GM12878 (cell line): ENCODE results near the gene TESK2. TPM values are rescaled to one million over a fixed set of nuclear protein-coding genes. Genes with fewer than 3 reads are reported as not detected.

Experiments used
- BRCA1 ChIP-seq: IDR thresholded peaks from 2 replicates; pipeline ENCODE4 v1.6.1; 2011; ENCODE audit warnings: low read depth, low read length, improper control_type of control experiment
- CBX3 ChIP-seq: fragments of 200-600 bp; sonication (generic); IDR thresholded peaks from 2 replicates; pipeline ENCODE4 v1.6.1; 2016; ENCODE audit warnings: low read depth, borderline replicate concordance
- EGR1 ChIP-seq, 2 experiments: IDR thresholded peaks; 1 replicate in 1 of 2; 2 replicates in 1 of 2; pipeline ENCODE4 v1.6.1; 2011 to 2012; ENCODE audit warnings: low read depth in 2 of 2, low read length in 2 of 2, borderline replicate concordance in 1 of 2, mild to moderate bottlenecking in 1 of 2, moderate library complexity in 1 of 2
- NFYB ChIP-seq: IDR thresholded peaks from 2 replicates; pipeline ENCODE4 v1.6.1; 2011; ENCODE audit warnings: low read depth, mild to moderate bottlenecking, low read length, improper control_type of control experiment, moderate library complexity; ENCODE audit not compliant: insufficient read depth
- RB1 ChIP-seq: fragments of 450-650 bp; formaldehyde crosslinking; IDR thresholded peaks from 2 replicates; pipeline ENCODE4 v1.6.1; 2017; ENCODE audit warnings: mild to moderate bottlenecking, borderline replicate concordance
- RFX5 ChIP-seq: IDR thresholded peaks from 2 replicates; pipeline ENCODE4 v1.6.1; 2011; ENCODE audit warnings: low read depth, low read length, improper control_type of control experiment
- SMAD1 ChIP-seq: fragments of 450-650 bp; IDR thresholded peaks from 2 replicates; pipeline ENCODE4 v1.6.1; 2018; ENCODE audit warnings: mild to moderate bottlenecking, low read depth; ENCODE audit not compliant: partially characterized antibody
- SREBF2 ChIP-seq: IDR thresholded peaks from 2 replicates; pipeline ENCODE4 v1.6.1; 2012; ENCODE audit warnings: mild to moderate bottlenecking, low read length
- TARDBP ChIP-seq: IDR thresholded peaks from 2 replicates; pipeline ENCODE4 v1.6.1; 2016; ENCODE audit warnings: borderline replicate concordance
- ZBED1 ChIP-seq: IDR thresholded peaks from 2 replicates; pipeline ENCODE4 v1.6.1; 2016; ENCODE audit warnings: borderline replicate concordance
- ZNF274 ChIP-seq: IDR thresholded peaks from one replicate; pipeline ENCODE4 v1.8.0; 2011; ENCODE audit not compliant: insufficient read length, insufficient read depth
- polyA plus RNA-seq, 11 experiments: library from polyadenylated mRNA; depleted of rRNA in 4 of 11; unstranded in 6 of 11; stranded (reverse) in 5 of 11; fragments of >200 nt; fragmentation: Nextera tagmentation in 4 of 11; fragmentation: Illumina TruSeq in 1 of 11; extraction: Ambion mirVana in 4 of 11; extraction: Trizol in 1 of 11; gene quantifications; 1 replicate in 1 of 11; 2 replicates in 10 of 11; pipeline versions ENCODE4 v1.2.1 to v1.2.3, GENCODE V29; 2011 to 2016; ENCODE audit warnings: inconsistent platforms in 2 of 11, missing spikeins in 2 of 11, low read depth in 1 of 11
- total RNA-seq, 4 experiments: library from RNA; depleted of rRNA in 3 of 4; stranded (reverse); fragments of >200 nt in 3 of 4; fragmentation: Illumina TruSeq in 1 of 4; extraction: Trizol in 1 of 4; gene quantifications; 2 replicates each; pipeline versions ENCODE4 v1.2.1 to v1.2.3, GENCODE V29; 2013 to 2021
- TF ChIP-seq, protein P1 (sequence below): fragments of 450-650 bp; IDR thresholded peaks from 2 replicates; pipeline ENCODE4 v1.6.1; 2018; ENCODE audit warnings: borderline replicate concordance, mild to moderate bottlenecking; ENCODE audit not compliant: partially characterized antibody
- TF ChIP-seq, protein P2 (sequence below): fragments of 150-350 bp; IDR thresholded peaks from 2 replicates; pipeline ENCODE4 v1.6.1; 2014; ENCODE audit warnings: mild to moderate bottlenecking, low read depth, low read length
- TF ChIP-seq, protein P3 (sequence below): fragments of 450-650 bp; IDR thresholded peaks from 2 replicates; pipeline ENCODE4 v1.6.1; 2018; ENCODE audit warnings: mild to moderate bottlenecking, low read depth, moderate library complexity; ENCODE audit not compliant: partially characterized antibody
- TF ChIP-seq, protein P4 (sequence below): IDR thresholded peaks from 2 replicates; pipeline ENCODE4 v1.6.1; 2012; ENCODE audit warnings: low read depth, low read length, improper control_type of control experiment
- TF ChIP-seq, protein P5 (sequence below): fragments of 450-650 bp; formaldehyde crosslinking; IDR thresholded peaks from 2 replicates; pipeline ENCODE4 v1.5.0; 2022; ENCODE audit warnings: mild to moderate bottlenecking, missing genetic modification characterization

The TESK2 gene
- total and polyA plus RNA-seq, 10 of the 15 experiments (the other 5 are each of a cell fraction or from before 2014, with no cell fraction given) = 2.2 to 10.0 (median 5.7) TPM

DNA sequence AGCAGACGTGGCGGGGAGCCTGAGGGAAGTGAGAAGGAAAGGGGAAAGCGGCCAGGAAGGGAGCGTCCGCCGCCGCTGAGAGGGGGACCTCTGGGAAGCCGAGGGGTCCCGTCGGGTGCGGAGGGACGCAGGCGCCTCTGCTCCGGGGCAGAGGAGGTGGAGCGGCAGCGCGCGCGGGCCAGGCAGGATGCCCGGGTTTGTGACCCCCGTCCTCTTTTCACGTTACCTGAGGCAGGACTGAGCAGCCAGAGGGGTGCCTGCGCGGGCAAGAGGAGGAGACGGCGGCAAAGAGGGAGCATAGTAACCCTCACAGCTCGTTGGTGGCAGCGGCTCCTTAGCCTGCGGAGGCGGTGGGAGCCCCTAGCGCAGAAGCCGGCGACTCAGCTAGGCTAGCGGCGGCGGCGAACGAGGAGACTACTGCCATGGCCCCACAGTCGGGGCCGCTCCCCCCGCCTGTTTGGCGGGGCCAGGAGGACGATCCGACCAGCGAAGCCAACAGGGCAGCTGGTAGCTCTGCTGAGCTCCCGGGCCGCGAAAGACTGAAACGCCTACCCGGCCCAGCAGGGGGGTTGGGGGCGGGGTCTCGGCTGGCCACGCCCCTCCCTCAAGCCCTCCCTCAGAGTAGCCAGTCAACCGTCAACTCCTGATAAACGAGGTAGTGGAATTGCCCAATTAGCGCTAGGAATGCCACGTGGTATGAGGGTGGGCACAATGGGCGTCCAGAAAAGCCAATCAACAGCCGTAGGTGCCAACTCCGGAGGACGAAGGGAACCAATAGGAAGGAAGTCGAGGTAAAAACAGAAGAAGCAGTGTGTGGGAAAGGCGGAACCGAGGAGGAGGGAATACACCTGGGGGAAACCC lies at the start of gene TESK2 (continued):
- TF ChIP-seq, protein P1, sequence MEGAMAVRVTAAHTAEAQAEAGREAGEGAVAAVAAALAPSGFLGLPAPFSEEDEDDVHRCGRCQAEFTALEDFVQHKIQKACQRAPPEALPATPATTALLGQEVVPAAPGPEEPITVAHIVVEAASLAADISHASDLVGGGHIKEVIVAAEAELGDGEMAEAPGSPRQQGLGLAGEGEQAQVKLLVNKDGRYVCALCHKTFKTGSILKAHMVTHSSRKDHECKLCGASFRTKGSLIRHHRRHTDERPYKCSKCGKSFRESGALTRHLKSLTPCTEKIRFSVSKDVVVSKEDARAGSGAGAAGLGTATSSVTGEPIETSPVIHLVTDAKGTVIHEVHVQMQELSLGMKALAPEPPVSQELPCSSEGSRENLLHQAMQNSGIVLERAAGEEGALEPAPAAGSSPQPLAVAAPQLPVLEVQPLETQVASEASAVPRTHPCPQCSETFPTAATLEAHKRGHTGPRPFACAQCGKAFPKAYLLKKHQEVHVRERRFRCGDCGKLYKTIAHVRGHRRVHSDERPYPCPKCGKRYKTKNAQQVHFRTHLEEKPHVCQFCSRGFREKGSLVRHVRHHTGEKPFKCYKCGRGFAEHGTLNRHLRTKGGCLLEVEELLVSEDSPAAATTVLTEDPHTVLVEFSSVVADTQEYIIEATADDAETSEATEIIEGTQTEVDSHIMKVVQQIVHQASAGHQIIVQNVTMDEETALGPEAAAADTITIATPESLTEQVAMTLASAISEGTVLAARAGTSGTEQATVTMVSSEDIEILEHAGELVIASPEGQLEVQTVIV = peak; percentile 66
- no peak for TF ChIP-seq ZNF274
- TF ChIP-seq, protein P2, sequence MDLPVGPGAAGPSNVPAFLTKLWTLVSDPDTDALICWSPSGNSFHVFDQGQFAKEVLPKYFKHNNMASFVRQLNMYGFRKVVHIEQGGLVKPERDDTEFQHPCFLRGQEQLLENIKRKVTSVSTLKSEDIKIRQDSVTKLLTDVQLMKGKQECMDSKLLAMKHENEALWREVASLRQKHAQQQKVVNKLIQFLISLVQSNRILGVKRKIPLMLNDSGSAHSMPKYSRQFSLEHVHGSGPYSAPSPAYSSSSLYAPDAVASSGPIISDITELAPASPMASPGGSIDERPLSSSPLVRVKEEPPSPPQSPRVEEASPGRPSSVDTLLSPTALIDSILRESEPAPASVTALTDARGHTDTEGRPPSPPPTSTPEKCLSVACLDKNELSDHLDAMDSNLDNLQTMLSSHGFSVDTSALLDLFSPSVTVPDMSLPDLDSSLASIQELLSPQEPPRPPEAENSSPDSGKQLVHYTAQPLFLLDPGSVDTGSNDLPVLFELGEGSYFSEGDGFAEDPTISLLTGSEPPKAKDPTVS = no peak
- TF ChIP-seq SREBF2 = no peak
- peak; percentile 59 for TF ChIP-seq RFX5
- no peak for TF ChIP-seq SMAD1
- TF ChIP-seq, protein P3, sequence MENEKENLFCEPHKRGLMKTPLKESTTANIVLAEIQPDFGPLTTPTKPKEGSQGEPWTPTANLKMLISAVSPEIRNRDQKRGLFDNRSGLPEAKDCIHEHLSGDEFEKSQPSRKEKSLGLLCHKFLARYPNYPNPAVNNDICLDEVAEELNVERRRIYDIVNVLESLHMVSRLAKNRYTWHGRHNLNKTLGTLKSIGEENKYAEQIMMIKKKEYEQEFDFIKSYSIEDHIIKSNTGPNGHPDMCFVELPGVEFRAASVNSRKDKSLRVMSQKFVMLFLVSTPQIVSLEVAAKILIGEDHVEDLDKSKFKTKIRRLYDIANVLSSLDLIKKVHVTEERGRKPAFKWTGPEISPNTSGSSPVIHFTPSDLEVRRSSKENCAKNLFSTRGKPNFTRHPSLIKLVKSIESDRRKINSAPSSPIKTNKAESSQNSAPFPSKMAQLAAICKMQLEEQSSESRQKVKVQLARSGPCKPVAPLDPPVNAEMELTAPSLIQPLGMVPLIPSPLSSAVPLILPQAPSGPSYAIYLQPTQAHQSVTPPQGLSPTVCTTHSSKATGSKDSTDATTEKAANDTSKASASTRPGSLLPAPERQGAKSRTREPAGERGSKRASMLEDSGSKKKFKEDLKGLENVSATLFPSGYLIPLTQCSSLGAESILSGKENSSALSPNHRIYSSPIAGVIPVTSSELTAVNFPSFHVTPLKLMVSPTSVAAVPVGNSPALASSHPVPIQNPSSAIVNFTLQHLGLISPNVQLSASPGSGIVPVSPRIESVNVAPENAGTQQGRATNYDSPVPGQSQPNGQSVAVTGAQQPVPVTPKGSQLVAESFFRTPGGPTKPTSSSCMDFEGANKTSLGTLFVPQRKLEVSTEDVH = no peak
- TF ChIP-seq EGR1 (IDR thresholded peaks at IDR 0.05; ENCODE audit: borderline replicate concordance in 1 of 2, low read depth in 2 of 2, low read length in 2 of 2) = peak in 1 of 2 experiments; percentile 38; a peak in 1 of 3 replicates
- TF ChIP-seq RB1 = peak; percentile 86; the same call in 1 of the 2 replicates
- no peak for TF ChIP-seq BRCA1
- TF ChIP-seq, protein P4, sequence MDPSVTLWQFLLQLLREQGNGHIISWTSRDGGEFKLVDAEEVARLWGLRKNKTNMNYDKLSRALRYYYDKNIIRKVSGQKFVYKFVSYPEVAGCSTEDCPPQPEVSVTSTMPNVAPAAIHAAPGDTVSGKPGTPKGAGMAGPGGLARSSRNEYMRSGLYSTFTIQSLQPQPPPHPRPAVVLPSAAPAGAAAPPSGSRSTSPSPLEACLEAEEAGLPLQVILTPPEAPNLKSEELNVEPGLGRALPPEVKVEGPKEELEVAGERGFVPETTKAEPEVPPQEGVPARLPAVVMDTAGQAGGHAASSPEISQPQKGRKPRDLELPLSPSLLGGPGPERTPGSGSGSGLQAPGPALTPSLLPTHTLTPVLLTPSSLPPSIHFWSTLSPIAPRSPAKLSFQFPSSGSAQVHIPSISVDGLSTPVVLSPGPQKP = no peak
- no peak for TF ChIP-seq TARDBP
- no peak for TF ChIP-seq ZBED1
- TF ChIP-seq, protein P5, sequence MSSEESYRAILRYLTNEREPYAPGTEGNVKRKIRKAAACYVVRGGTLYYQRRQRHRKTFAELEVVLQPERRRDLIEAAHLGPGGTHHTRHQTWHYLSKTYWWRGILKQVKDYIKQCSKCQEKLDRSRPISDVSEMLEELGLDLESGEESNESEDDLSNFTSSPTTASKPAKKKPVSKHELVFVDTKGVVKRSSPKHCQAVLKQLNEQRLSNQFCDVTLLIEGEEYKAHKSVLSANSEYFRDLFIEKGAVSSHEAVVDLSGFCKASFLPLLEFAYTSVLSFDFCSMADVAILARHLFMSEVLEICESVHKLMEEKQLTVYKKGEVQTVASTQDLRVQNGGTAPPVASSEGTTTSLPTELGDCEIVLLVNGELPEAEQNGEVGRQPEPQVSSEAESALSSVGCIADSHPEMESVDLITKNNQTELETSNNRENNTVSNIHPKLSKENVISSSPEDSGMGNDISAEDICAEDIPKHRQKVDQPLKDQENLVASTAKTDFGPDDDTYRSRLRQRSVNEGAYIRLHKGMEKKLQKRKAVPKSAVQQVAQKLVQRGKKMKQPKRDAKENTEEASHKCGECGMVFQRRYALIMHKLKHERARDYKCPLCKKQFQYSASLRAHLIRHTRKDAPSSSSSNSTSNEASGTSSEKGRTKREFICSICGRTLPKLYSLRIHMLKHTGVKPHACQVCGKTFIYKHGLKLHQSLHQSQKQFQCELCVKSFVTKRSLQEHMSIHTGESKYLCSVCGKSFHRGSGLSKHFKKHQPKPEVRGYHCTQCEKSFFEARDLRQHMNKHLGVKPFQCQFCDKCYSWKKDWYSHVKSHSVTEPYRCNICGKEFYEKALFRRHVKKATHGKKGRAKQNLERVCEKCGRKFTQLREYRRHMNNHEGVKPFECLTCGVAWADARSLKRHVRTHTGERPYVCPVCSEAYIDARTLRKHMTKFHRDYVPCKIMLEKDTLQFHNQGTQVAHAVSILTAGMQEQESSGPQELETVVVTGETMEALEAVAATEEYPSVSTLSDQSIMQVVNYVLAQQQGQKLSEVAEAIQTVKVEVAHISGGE (CRISPR knock-in tag) = no peak
- TF ChIP-seq CBX3 = no peak
- TF ChIP-seq NFYB = peak; percentile 91
